ENCODE data around the gene BOK. TPM values are rescaled to one million over a fixed set of nuclear protein-coding genes. Genes with fewer than 3 reads are reported as not detected.

Gene BOK
- total and polyA plus RNA-seq, 2 of the 13 experiments (the other 11 are each of a cell fraction or from before 2014, with no cell fraction given) = 35.5 to 39.2 TPM

GRCh38 chr2:241609859-241610793 is 51.6 kb downstream of the BOK start (continued):
- no peak for TF ChIP-seq ZNF609 (CRISPR knock-in tag; IDR thresholded peaks at IDR 0.05; ENCODE audit: borderline replicate concordance)
- no peak; the same call in 1 of the 2 replicates for TF ChIP-seq ZNF740 (CRISPR knock-in tag; IDR thresholded peaks at IDR 0.05)
- peak; percentile 66; the same call in 1 of the 2 replicates for TF ChIP-seq ZNF614 (CRISPR knock-in tag; IDR thresholded peaks at IDR 0.05; ENCODE audit: borderline replicate concordance)
- TF ChIP-seq ARNTL (CRISPR knock-in tag; IDR thresholded peaks at IDR 0.05) = peak; percentile 79; the same call in 1 of the 2 replicates
- no peak for TF ChIP-seq KDM4B (CRISPR knock-in tag; IDR thresholded peaks at IDR 0.05)
- TF ChIP-seq ZNF704 (CRISPR knock-in tag; IDR thresholded peaks at IDR 0.05; ENCODE audit: borderline replicate concordance) = no peak
- TF ChIP-seq HNRNPL (IDR thresholded peaks at IDR 0.05; ENCODE audit: low read depth, low read length) = no peak
- TF ChIP-seq NR1H2 (CRISPR knock-in tag; IDR thresholded peaks at IDR 0.05; ENCODE audit: borderline replicate concordance, low read depth) = 0 out of 2 replicates have a peak, but pooled peaks have one; percentile 24
- no peak for TF ChIP-seq HNF4G (IDR thresholded peaks at IDR 0.05; ENCODE audit: borderline replicate concordance, low read depth, low read length)
- TF ChIP-seq HNF4G (CRISPR knock-in tag; IDR thresholded peaks at IDR 0.05; ENCODE audit: borderline replicate concordance, low read depth) = peak; percentile 82
- TF ChIP-seq ZNF12 (CRISPR knock-in tag; IDR thresholded peaks at IDR 0.05) = peak; percentile 34
- TF ChIP-seq ZNF768 (CRISPR knock-in tag; IDR thresholded peaks at IDR 0.05) = no peak; the same call in 1 of the 2 replicates
- TF ChIP-seq ZFP62 (CRISPR knock-in tag; IDR thresholded peaks at IDR 0.05) = no peak
- TF ChIP-seq ZNF720 (CRISPR knock-in tag; IDR thresholded peaks at IDR 0.05) = no peak
- peak; percentile 28 for TF ChIP-seq TBL1XR1 (IDR thresholded peaks at IDR 0.05; ENCODE audit: borderline replicate concordance, low read length, partially characterized antibody)
- peak; percentile 69; the same call in 1 of the 2 replicates for TF ChIP-seq SMAD1 (CRISPR knock-in tag; IDR thresholded peaks at IDR 0.05; ENCODE audit: borderline replicate concordance, low read depth)
- no peak for TF ChIP-seq ZNF550 (CRISPR knock-in tag; IDR thresholded peaks at IDR 0.05; ENCODE audit: borderline replicate concordance)
- no peak for TF ChIP-seq ATF5 (CRISPR knock-in tag; IDR thresholded peaks at IDR 0.05; ENCODE audit: low read depth)
- no peak for TF ChIP-seq ZFP1 (CRISPR knock-in tag; IDR thresholded peaks at IDR 0.05)
- TF ChIP-seq ZNF766 (CRISPR knock-in tag; IDR thresholded peaks at IDR 0.05; ENCODE audit: borderline replicate concordance) = peak; percentile 66; the same call in 1 of the 2 replicates
- TF ChIP-seq ZNF414 (CRISPR knock-in tag; IDR thresholded peaks at IDR 0.05) = no peak
